Fibroblast of lung (primary cell): ENCODE measurements around the gene SLC16A9. TPM values are rescaled to one million over a fixed set of nuclear protein-coding genes. Genes with fewer than 3 reads are reported as not detected.
A peak's percentile ranks its signal among the peaks of the same experiment; 100 is the strongest.

Experiments
- DNase-seq, 2 donors: peaks; one replicate each; pipeline versions ENCODE4 v3.0.0 to v3.0.0-alpha.2; 2010; ENCODE audit warnings: low read depth in 2 of 2
- H2AFZ ChIP-seq: 2 replicates; pipeline ENCODE4 v1.5.1; 2012; ENCODE audit warnings: low read length, control low read depth, inconsistent platforms
- H3K27ac ChIP-seq: 2 replicates; pipeline ENCODE4 v1.5.1; 2011; ENCODE audit warnings: low read length, control low read depth; ENCODE audit not compliant: insufficient read depth
- H3K27me3 ChIP-seq: 2 replicates; pipeline ENCODE4 v1.5.1; 2011; ENCODE audit warnings: mild to moderate bottlenecking, low read length; ENCODE audit not compliant: control insufficient read depth, insufficient read depth
- H3K36me3 ChIP-seq: 2 replicates; pipeline ENCODE4 v1.5.1; 2011; ENCODE audit warnings: low read length; ENCODE audit not compliant: control insufficient read depth, insufficient read depth
- H3K4me1 ChIP-seq: 2 replicates; pipeline ENCODE4 v1.5.1; 2011; ENCODE audit warnings: low read length; ENCODE audit not compliant: control insufficient read depth, insufficient read depth; ENCODE audit errors: extremely low read depth
- H3K4me2 ChIP-seq: 2 replicates; pipeline ENCODE4 v1.5.1; 2011; ENCODE audit warnings: low read length, control low read depth; ENCODE audit not compliant: insufficient read depth; ENCODE audit errors: extremely low read depth
- H3K4me3 ChIP-seq, 4 experiments: fragments of 200-600 bp in 1 of 4; sonication (generic) in 1 of 4; replicated peaks in 1 of 4; 2 replicates each; pipeline ENCODE4 v1.5.1; 2011 to 2016; ENCODE audit warnings: low read length in 4 of 4, low read depth in 3 of 4, mild to moderate bottlenecking in 3 of 4, control low read depth in 2 of 4, inconsistent platforms in 1 of 4, mixed read lengths in 1 of 4; ENCODE audit not compliant: insufficient read depth in 1 of 4; ENCODE audit errors: control extremely low read depth in 1 of 4
- H3K79me2 ChIP-seq: 2 replicates; pipeline ENCODE4 v1.5.1; 2012; ENCODE audit warnings: mild to moderate bottlenecking, low read length, inconsistent platforms; ENCODE audit not compliant: control insufficient read depth, insufficient read depth
- H3K9ac ChIP-seq: 2 replicates; pipeline ENCODE4 v1.5.1; 2011; ENCODE audit warnings: mild to moderate bottlenecking, low read length, control low read depth; ENCODE audit not compliant: insufficient read depth
- H3K9me3 ChIP-seq: 2 replicates; pipeline ENCODE4 v1.5.1; 2012; ENCODE audit warnings: low read depth, low read length; ENCODE audit not compliant: control insufficient read depth, insufficient read depth
- H4K20me1 ChIP-seq: 2 replicates; pipeline ENCODE4 v1.5.1; 2011; ENCODE audit warnings: low read length; ENCODE audit not compliant: control insufficient read depth, insufficient read depth; ENCODE audit errors: extremely low read depth
- CTCF ChIP-seq, 2 donors: IDR thresholded peaks in 1 of 2; conservative IDR thresholded peaks in 1 of 2; 1 replicate in 1 of 2; 2 replicates in 1 of 2; pipeline ENCODE4 v1.5.1; 2011 to 2012; ENCODE audit warnings: low read length in 2 of 2, control low read depth in 1 of 2, inconsistent platforms in 1 of 2, low read depth in 1 of 2, mild to moderate bottlenecking in 1 of 2
- EZH2 ChIP-seq: IDR thresholded peaks from 2 replicates; pipeline ENCODE4 v1.5.1; 2012; ENCODE audit warnings: low read length, control low read depth, mild to moderate bottlenecking; ENCODE audit errors: missing control alignments
- polyA plus RNA-seq, 2 donors: library from polyadenylated mRNA; depleted of rRNA in 1 of 2; stranded (reverse) in 1 of 2; unstranded in 1 of 2; fragments of >200 nt; gene quantifications; 2 replicates each; pipeline ENCODE4 v1.2.1, GENCODE V29; 2011 to 2012; ENCODE audit warnings: missing spikeins in 1 of 2
- total RNA-seq: library from RNA; depleted of rRNA; stranded (reverse); fragments of >200 nt; gene quantifications from 2 replicates; pipeline ENCODE4 v1.2.1, GENCODE V29; 2014

SLC16A9 gene
- total and polyA plus RNA-seq, 2 donors (not counting 1 experiment from before 2014, with no cell fraction given) = 0.08 to 0.66 TPM

- H3K79me2 ChIP-seq = no peaks in the 10 kb centered on the region
- H3K27ac ChIP-seq = no peak overlapping the region
- no peaks in the 10 kb centered on the region for H4K20me1 ChIP-seq
- no peak overlapping the region for H3K4me2 ChIP-seq
- no peaks in the 10 kb centered on the region for H3K36me3 ChIP-seq
- H3K4me1 ChIP-seq = no peaks in the 10 kb centered on the region
- H3K9me3 ChIP-seq = no peaks in the 10 kb centered on the region
- H3K27me3 ChIP-seq = no peaks in the 10 kb centered on the region
- no peak overlapping the region for H2AFZ ChIP-seq
- no peak overlapping the region for H3K9ac ChIP-seq
- TF ChIP-seq EZH2 = no peak
- no peak for TF ChIP-seq CTCF (conservative IDR thresholded peaks at IDR 0.05 in 1 of 2, IDR thresholded peaks at IDR 0.05 in 1 of 2; ENCODE audit: low read depth in 1 of 2, low read length in 2 of 2)
- DNase-seq = peak; percentile 33 to 94
- no peak overlapping the region for H3K4me3 ChIP-seq
Observed at GRCh38 chr10:59674215-59674836, 35.3 kb downstream of the SLC16A9 start.

- DNase-seq = no peak
- no peak for TF ChIP-seq EZH2
- TF ChIP-seq CTCF (conservative IDR thresholded peaks at IDR 0.05 in 1 of 2, IDR thresholded peaks at IDR 0.05 in 1 of 2; ENCODE audit: low read depth in 1 of 2, low read length in 2 of 2) = no peak
- H3K4me3 ChIP-seq = no peak overlapping the region
- H3K9me3 ChIP-seq = no peaks in the 10 kb centered on the region
- H3K79me2 ChIP-seq = no peaks in the 10 kb centered on the region
- no peak overlapping the region for H3K27ac ChIP-seq
- no peak overlapping the region for H3K9ac ChIP-seq
- H2AFZ ChIP-seq = no peak overlapping the region
- no peak overlapping the region for H3K4me2 ChIP-seq
- no peaks in the 10 kb centered on the region for H3K27me3 ChIP-seq
- no peaks in the 10 kb centered on the region for H4K20me1 ChIP-seq
- no peaks in the 10 kb centered on the region for H3K36me3 ChIP-seq
- H3K4me1 ChIP-seq = no peaks in the 10 kb centered on the region
Observed at GRCh38 chr10:59672150-59672875, 37.3 kb downstream of the SLC16A9 start.

- H3K4me3 ChIP-seq = no peak overlapping the region
- DNase-seq = no peak
Observed at GRCh38 chr10:59670269-59670668, 39.4 kb downstream of the SLC16A9 start.

More at GRCh38 chr10:59670269-59670668, 39.4 kb downstream of the SLC16A9 start:
- H3K27me3 ChIP-seq = no peaks in the 10 kb centered on the region
- TF ChIP-seq EZH2 (no peak), CTCF (conservative IDR thresholded peaks at IDR 0.05 in 1 of 2, IDR thresholded peaks at IDR 0.05 in 1 of 2; ENCODE audit: low read depth in 1 of 2, low read length in 2 of 2) (no peak)
- no peaks in the 10 kb centered on the region for H3K36me3 ChIP-seq
- H3K9me3 ChIP-seq = no peaks in the 10 kb centered on the region
- no peak overlapping the region for H3K9ac ChIP-seq
- H4K20me1 ChIP-seq = no peaks in the 10 kb centered on the region
- no peaks in the 10 kb centered on the region for H3K4me1 ChIP-seq
- no peak overlapping the region for H2AFZ ChIP-seq
- no peaks in the 10 kb centered on the region for H3K79me2 ChIP-seq
- H3K4me2 ChIP-seq = no peak overlapping the region
- no peak overlapping the region for H3K27ac ChIP-seq
